SW480 (cell line): ENCODE results near the gene C6orf141.
A peak's percentile ranks its signal among the peaks of the same experiment; 100 is the strongest.

Source experiments
- DNase-seq: peaks from one replicate; pipeline ENCODE4 v3.0.0-alpha.2; 2016; ENCODE audit warnings: low spot score

C6orf141 gene

GRCh38 chr6:49550492-49551077 lies at the start of gene C6orf141:
TSS of gene C6orf141 (plus strand) at chr6:49550668. CDS start at chr6:49550793, 125 bp downstream.
- peak; percentile 56 for DNase-seq

GRCh38 chr6:49504666-49505065 lies 45.8 kb upstream of the C6orf141 start:
- DNase-seq = no peak

GRCh38 chr6:49506569-49507111 lies 43.8 kb upstream of the C6orf141 start:
- peak; percentile 58 for DNase-seq

- no peak for DNase-seq
Observed at GRCh38 chr6:49509342-49509741, 41.1 kb upstream of the C6orf141 start.

GRCh38 chr6:49513153-49513989 lies 37.1 kb upstream of the C6orf141 start:
- DNase-seq = no peak

GRCh38 chr6:49514571-49515484 lies 35.6 kb upstream of the C6orf141 start:
- DNase-seq = no peak

- DNase-seq = no peak
Observed at GRCh38 chr6:49515485-49516146, 34.9 kb upstream of the C6orf141 start.

- no peak for DNase-seq
Observed at GRCh38 chr6:49516147-49516505, 34.3 kb upstream of the C6orf141 start.

GRCh38 chr6:49517919-49518318 lies 32.5 kb upstream of the C6orf141 start:
- no peak for DNase-seq

- DNase-seq = no peak
Observed at GRCh38 chr6:49519660-49520059, 30.8 kb upstream of the C6orf141 start.

GRCh38 chr6:49522710-49523593 lies 27.5 kb upstream of the C6orf141 start:
- no peak for DNase-seq

GRCh38 chr6:49523901-49524300 lies 26.6 kb upstream of the C6orf141 start:
- no peak for DNase-seq

- DNase-seq = no peak
Observed at GRCh38 chr6:49524541-49524940, 25.9 kb upstream of the C6orf141 start.

GRCh38 chr6:49526598-49526997 lies 23.9 kb upstream of the C6orf141 start:
- DNase-seq = no peak

GRCh38 chr6:49527320-49527719 lies 23.1 kb upstream of the C6orf141 start:
- no peak for DNase-seq

- peak; percentile 73 for DNase-seq
Observed at GRCh38 chr6:49528571-49528970, 21.9 kb upstream of the C6orf141 start.

GRCh38 chr6:49530141-49530776 lies 20.2 kb upstream of the C6orf141 start:
- no peak for DNase-seq

GRCh38 chr6:49531774-49532569 lies 18.5 kb upstream of the C6orf141 start:
- DNase-seq = peak; percentile 87

GRCh38 chr6:49535795-49536194 lies 14.7 kb upstream of the C6orf141 start:
- no peak for DNase-seq
